HCT116 (cell line): ENCODE data around the gene SRSF11. TPM values are rescaled to one million over a fixed set of nuclear protein-coding genes. Genes with fewer than 3 reads are reported as not detected.

Source experiments
- ATAC-seq: fragments of 200-7000 bp; cut with Tn5 transposase; 2 replicates; pipeline ENCODE4 v1.9.1; 2020; ENCODE audit warnings: mild to moderate bottlenecking, moderate library complexity
- BruUV-seq: library from RNA; stranded (reverse); fragments of 400-500 nt; replicated peaks from 2 replicates; lab custom pipeline; 2021; lab: Mats Ljungman, UMichigan
- CTCF ChIA-PET: fragments of 300-600 bp; sonication (Branson Sonifier 250); formaldehyde crosslinking; loops from one replicate; lab custom pipeline; 2021; ENCODE audit warnings: antibody characterized with exemption; lab: Charles Lee
- POLR2A ChIA-PET: fragments of 300-600, 350-600 bp; sonication (Branson Sonifier 250); formaldehyde crosslinking; loops from one replicate; lab custom pipeline; 2021; ENCODE audit warnings: antibody characterized with exemption; lab: Charles Lee
- RAD21 ChIA-PET, 2 experiments: fragments of 300-600 bp; sonication (Branson Sonifier 250); formaldehyde crosslinking; loops; one replicate each; lab custom pipeline; 2023; ENCODE audit warnings: low total read pairs in 2 of 2; ENCODE audit not compliant: uncharacterized antibody in 2 of 2, unreplicated experiment in 2 of 2, low non-redundant PET in 1 of 2; lab: Charles Lee
- DNase-seq: peaks from one replicate; pipeline ENCODE4 v3.0.0-alpha.2; 2010; ENCODE audit warnings: low read depth, low spot score
- H2AFZ ChIP-seq: fragments of 200-600 bp; shearing (Covaris generic), sonication (generic); 2 replicates; pipeline ENCODE4 v1.6.1; 2017; ENCODE audit warnings: low read depth, mixed run types, mixed read lengths, antibody characterized with exemption, low read length; ENCODE audit not compliant: poor library complexity, severe bottlenecking
- H3K27ac ChIP-seq: 2 replicates; pipeline ENCODE4 v1.5.1; 2012; ENCODE audit warnings: low read depth, low read length
- H3K27me3 ChIP-seq: fragments of 200-600 bp; sonication (generic); 2 replicates; pipeline ENCODE4 v1.6.1; 2016; ENCODE audit warnings: mixed run types, low read length, mixed read lengths; ENCODE audit not compliant: insufficient read depth
- H3K36me3 ChIP-seq, 2 experiments: fragments of 200-500 bp in 1 of 2; fragments of 200-600 bp in 1 of 2; sonication (Bioruptor generic) in 1 of 2; sonication (generic) in 1 of 2; 2 replicates each; pipeline versions ENCODE4 v1.5.1 to v1.6.1; 2014 to 2016; ENCODE audit warnings: low read length in 2 of 2, inconsistent platforms in 1 of 2, mixed read lengths in 1 of 2, mixed run types in 1 of 2; ENCODE audit not compliant: insufficient read depth in 2 of 2, control insufficient read depth in 1 of 2
- H3K4me1 ChIP-seq, 2 experiments: fragments of 200-600 bp in 1 of 2; sonication (generic) in 1 of 2; 2 replicates each; pipeline versions ENCODE4 v1.5.1 to v1.6.1; 2012 to 2017; ENCODE audit warnings: low read length in 2 of 2, inconsistent platforms in 1 of 2, mild to moderate bottlenecking in 1 of 2, mixed read lengths in 1 of 2, mixed run types in 1 of 2, moderate library complexity in 1 of 2; ENCODE audit not compliant: insufficient read depth in 2 of 2, control insufficient read depth in 1 of 2
- H3K4me2 ChIP-seq: fragments of 200-600 bp; sonication (generic); 2 replicates; pipeline ENCODE4 v1.6.1; 2017; ENCODE audit warnings: mixed run types, low read length, mixed read lengths
- H3K4me3 ChIP-seq, 2 experiments: fragments of 200-600 bp in 1 of 2; sonication (generic) in 1 of 2; replicated peaks in 1 of 2; 2 replicates each; pipeline ENCODE4 v1.5.1; 2011 to 2016; ENCODE audit warnings: low read length in 2 of 2, control low read depth in 1 of 2, low read depth in 1 of 2, mild to moderate bottlenecking in 1 of 2, mixed read lengths in 1 of 2, mixed run types in 1 of 2
- H3K79me2 ChIP-seq: fragments of 200-600 bp; sonication (generic); 2 replicates; pipeline ENCODE4 v1.6.1; 2017; ENCODE audit warnings: mild to moderate bottlenecking, mixed run types, low read length, moderate library complexity, mixed read lengths; ENCODE audit not compliant: insufficient read depth
- H3K9ac ChIP-seq: fragments of 200-600 bp; sonication (generic); 2 replicates; pipeline ENCODE4 v1.6.1; 2016; ENCODE audit warnings: low read length, mixed read lengths
- H3K9me2 ChIP-seq: fragments of 200-600 bp; sonication (generic), shearing (Covaris generic); 2 replicates; pipeline ENCODE4 v1.6.1; 2017; ENCODE audit warnings: mixed run types, mild to moderate bottlenecking, moderate library complexity; ENCODE audit not compliant: insufficient read depth
- H3K9me3 ChIP-seq, 2 experiments: fragments of 200-500 bp in 1 of 2; fragments of 200-600 bp in 1 of 2; sonication (Bioruptor generic) in 1 of 2; sonication (generic) in 1 of 2; 2 replicates each; pipeline ENCODE4 v1.6.1; 2014 to 2017; ENCODE audit warnings: low read length in 2 of 2, mixed read lengths in 2 of 2, inconsistent platforms in 1 of 2, low read depth in 1 of 2, mild to moderate bottlenecking in 1 of 2, mixed run types in 1 of 2, moderate library complexity in 1 of 2; ENCODE audit not compliant: control insufficient read depth in 1 of 2, insufficient read depth in 1 of 2
- H4K20me1 ChIP-seq: fragments of 200-600 bp; sonication (generic), shearing (Covaris generic); 2 replicates; pipeline ENCODE4 v1.6.1; 2017; ENCODE audit warnings: mixed run types, mild to moderate bottlenecking, moderate library complexity; ENCODE audit not compliant: insufficient read depth
- CBX3 ChIP-seq: IDR thresholded peaks from 2 replicates; pipeline ENCODE4 v1.6.1; 2012; ENCODE audit warnings: low read depth
- CEBPB ChIP-seq: IDR thresholded peaks from 2 replicates; pipeline ENCODE4 v1.6.1; 2012; ENCODE audit warnings: low read depth
- EGR1 ChIP-seq: IDR thresholded peaks from 2 replicates; pipeline ENCODE4 v1.6.1; 2012; ENCODE audit warnings: low read depth
- ELF1 ChIP-seq: IDR thresholded peaks from 2 replicates; pipeline ENCODE4 v1.6.1; 2012; ENCODE audit warnings: low read depth, borderline replicate concordance
- EZH2 ChIP-seq: fragments of 200-600 bp; sonication (generic); IDR thresholded peaks from 2 replicates; pipeline ENCODE4 v1.6.1; 2017; ENCODE audit warnings: antibody characterized with exemption, mixed run types
- EZH2phosphoT487 ChIP-seq: fragments of 200-600 bp; IDR thresholded peaks from 2 replicates; pipeline ENCODE4 v1.6.1; 2018; ENCODE audit warnings: antibody characterized with exemption, borderline replicate concordance
- FOSL1 ChIP-seq: IDR thresholded peaks from 2 replicates; pipeline ENCODE4 v1.6.1; 2012; ENCODE audit warnings: low read depth
- JUND ChIP-seq: IDR thresholded peaks from 2 replicates; pipeline ENCODE4 v1.6.1; 2012
- RAD21 ChIP-seq: IDR thresholded peaks from 2 replicates; pipeline ENCODE4 v1.6.1; 2012; ENCODE audit warnings: low read depth, mild to moderate bottlenecking
- SIN3A ChIP-seq: IDR thresholded peaks from 2 replicates; pipeline ENCODE4 v1.6.1; 2012; ENCODE audit warnings: low read depth
- SP1 ChIP-seq: IDR thresholded peaks from 2 replicates; pipeline ENCODE4 v1.6.1; 2012; ENCODE audit warnings: low read depth
- TCF7L2 ChIP-seq: IDR thresholded peaks from 2 replicates; pipeline ENCODE4 v1.7.0; 2011; ENCODE audit warnings: borderline replicate concordance, inconsistent platforms; ENCODE audit not compliant: insufficient read depth, insufficient read length; ENCODE audit errors: extremely low read depth
- YY1 ChIP-seq: IDR thresholded peaks from 2 replicates; pipeline ENCODE4 v1.6.1; 2011; ENCODE audit warnings: low read length, low read depth, moderate library complexity, mild to moderate bottlenecking; ENCODE audit not compliant: insufficient replicate concordance; ENCODE audit errors: extremely low read depth
- ZFX ChIP-seq: fragments of 450-650 bp; IDR thresholded peaks from 2 replicates; pipeline ENCODE4 v1.6.1; 2017
- ZNF274 ChIP-seq: fragments of 200-500 bp; sonication (Bioruptor generic); IDR thresholded peaks from 2 replicates; pipeline ENCODE4 v1.6.1; 2014; ENCODE audit warnings: mild to moderate bottlenecking, low read depth, low read length, inconsistent platforms
- intact Hi-C: fragments of 100-400 bp; cut with micrococcal nuclease; formaldehyde crosslinking; loops from 2 replicates; pipeline ENCODE4 v1.10.0; 2022
- total RNA-seq: library from RNA; stranded (reverse); gene quantifications from one replicate; pipeline ENCODE4 v1.2.1, GENCODE V29; 2021; ENCODE audit not compliant: unreplicated experiment
- TF ChIP-seq, protein P1 (sequence below), 3 experiments: fragments of 200-600 bp in 1 of 3; sonication (generic) in 1 of 3; IDR thresholded peaks in 2 of 3; conservative IDR thresholded peaks in 1 of 3; 2 replicates each; pipeline ENCODE4 v1.5.1; 2012 to 2017; ENCODE audit warnings: low read depth in 2 of 3, low read length in 2 of 3, antibody characterized with exemption in 1 of 3, borderline replicate concordance in 1 of 3, control low read depth in 1 of 3, mild to moderate bottlenecking in 1 of 3, mixed read lengths in 1 of 3, mixed run types in 1 of 3, moderate library complexity in 1 of 3; ENCODE audit not compliant: insufficient read depth in 1 of 3
- TF ChIP-seq, protein P2 (sequence below): IDR thresholded peaks from 2 replicates; pipeline ENCODE4 v1.6.1; 2012
- TF ChIP-seq, protein P3 (sequence below): IDR thresholded peaks from 2 replicates; pipeline ENCODE4 v1.6.1; 2012; ENCODE audit warnings: low read depth
- TF ChIP-seq, protein P4 (sequence below): IDR thresholded peaks from 2 replicates; pipeline ENCODE4 v1.6.1; 2012
- TF ChIP-seq, protein P5 (sequence below): IDR thresholded peaks from 2 replicates; pipeline ENCODE4 v1.6.1; 2011; ENCODE audit warnings: mild to moderate bottlenecking, low read length, moderate library complexity; ENCODE audit not compliant: insufficient replicate concordance; ENCODE audit errors: extremely low read depth

SRSF11 gene
- total RNA-seq, 1 experiment from 2014 or later: 166 TPM

DNA sequence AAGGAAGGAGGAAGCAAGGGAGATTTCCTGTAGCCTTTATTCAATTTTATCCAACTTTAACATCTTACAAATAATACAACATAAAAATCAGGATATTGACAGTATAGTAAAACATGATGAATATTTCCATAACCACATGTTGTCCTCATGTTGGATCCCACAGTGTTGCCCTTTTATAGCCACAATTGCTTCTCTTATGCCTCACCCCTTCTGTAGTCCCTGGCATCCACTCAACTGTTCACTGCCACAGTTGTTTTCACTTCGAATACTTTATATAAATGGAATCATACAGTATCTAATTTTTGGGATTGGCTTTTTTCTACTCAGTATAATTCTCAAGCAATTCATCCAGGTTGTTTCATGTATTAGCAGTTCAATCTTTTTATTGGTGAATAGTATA lies 44.8 kb downstream of the SRSF11 start:
- H3K36me3 ChIP-seq: peaks cover 2 to 8% of the 10 kb centered on the region in 2 experiments; a peak in 2 of 4 replicates
- no peak overlapping the region for H3K4me2 ChIP-seq
- H3K4me3 ChIP-seq: no peak overlapping the region
- BruUV-seq: no TSS peak
- no peak overlapping the region for H3K27ac ChIP-seq
- H2AFZ ChIP-seq: no peak overlapping the region
- CTCF ChIA-PET: no interaction called here
- no peaks in the 10 kb centered on the region for H3K79me2 ChIP-seq
- TF ChIP-seq CBX3: no peak
- TF ChIP-seq EZH2: no peak
- TF ChIP-seq JUND: no peak
- TF ChIP-seq, protein P1, sequence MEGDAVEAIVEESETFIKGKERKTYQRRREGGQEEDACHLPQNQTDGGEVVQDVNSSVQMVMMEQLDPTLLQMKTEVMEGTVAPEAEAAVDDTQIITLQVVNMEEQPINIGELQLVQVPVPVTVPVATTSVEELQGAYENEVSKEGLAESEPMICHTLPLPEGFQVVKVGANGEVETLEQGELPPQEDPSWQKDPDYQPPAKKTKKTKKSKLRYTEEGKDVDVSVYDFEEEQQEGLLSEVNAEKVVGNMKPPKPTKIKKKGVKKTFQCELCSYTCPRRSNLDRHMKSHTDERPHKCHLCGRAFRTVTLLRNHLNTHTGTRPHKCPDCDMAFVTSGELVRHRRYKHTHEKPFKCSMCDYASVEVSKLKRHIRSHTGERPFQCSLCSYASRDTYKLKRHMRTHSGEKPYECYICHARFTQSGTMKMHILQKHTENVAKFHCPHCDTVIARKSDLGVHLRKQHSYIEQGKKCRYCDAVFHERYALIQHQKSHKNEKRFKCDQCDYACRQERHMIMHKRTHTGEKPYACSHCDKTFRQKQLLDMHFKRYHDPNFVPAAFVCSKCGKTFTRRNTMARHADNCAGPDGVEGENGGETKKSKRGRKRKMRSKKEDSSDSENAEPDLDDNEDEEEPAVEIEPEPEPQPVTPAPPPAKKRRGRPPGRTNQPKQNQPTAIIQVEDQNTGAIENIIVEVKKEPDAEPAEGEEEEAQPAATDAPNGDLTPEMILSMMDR (IDR thresholded peaks at IDR 0.05 in 2 of 3, conservative IDR thresholded peaks at IDR 0.05 in 1 of 3; ENCODE audit: borderline replicate concordance in 1 of 3, insufficient read depth in 1 of 3, low read depth in 2 of 3, low read length in 2 of 3): no peak
- TF ChIP-seq, protein P2, sequence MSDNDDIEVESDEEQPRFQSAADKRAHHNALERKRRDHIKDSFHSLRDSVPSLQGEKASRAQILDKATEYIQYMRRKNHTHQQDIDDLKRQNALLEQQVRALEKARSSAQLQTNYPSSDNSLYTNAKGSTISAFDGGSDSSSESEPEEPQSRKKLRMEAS: no peak
- TF ChIP-seq EZH2phosphoT487: no peak
- no peak for TF ChIP-seq FOSL1
- TF ChIP-seq ELF1: no peak
- no peak for TF ChIP-seq YY1
- TF ChIP-seq, protein P3, sequence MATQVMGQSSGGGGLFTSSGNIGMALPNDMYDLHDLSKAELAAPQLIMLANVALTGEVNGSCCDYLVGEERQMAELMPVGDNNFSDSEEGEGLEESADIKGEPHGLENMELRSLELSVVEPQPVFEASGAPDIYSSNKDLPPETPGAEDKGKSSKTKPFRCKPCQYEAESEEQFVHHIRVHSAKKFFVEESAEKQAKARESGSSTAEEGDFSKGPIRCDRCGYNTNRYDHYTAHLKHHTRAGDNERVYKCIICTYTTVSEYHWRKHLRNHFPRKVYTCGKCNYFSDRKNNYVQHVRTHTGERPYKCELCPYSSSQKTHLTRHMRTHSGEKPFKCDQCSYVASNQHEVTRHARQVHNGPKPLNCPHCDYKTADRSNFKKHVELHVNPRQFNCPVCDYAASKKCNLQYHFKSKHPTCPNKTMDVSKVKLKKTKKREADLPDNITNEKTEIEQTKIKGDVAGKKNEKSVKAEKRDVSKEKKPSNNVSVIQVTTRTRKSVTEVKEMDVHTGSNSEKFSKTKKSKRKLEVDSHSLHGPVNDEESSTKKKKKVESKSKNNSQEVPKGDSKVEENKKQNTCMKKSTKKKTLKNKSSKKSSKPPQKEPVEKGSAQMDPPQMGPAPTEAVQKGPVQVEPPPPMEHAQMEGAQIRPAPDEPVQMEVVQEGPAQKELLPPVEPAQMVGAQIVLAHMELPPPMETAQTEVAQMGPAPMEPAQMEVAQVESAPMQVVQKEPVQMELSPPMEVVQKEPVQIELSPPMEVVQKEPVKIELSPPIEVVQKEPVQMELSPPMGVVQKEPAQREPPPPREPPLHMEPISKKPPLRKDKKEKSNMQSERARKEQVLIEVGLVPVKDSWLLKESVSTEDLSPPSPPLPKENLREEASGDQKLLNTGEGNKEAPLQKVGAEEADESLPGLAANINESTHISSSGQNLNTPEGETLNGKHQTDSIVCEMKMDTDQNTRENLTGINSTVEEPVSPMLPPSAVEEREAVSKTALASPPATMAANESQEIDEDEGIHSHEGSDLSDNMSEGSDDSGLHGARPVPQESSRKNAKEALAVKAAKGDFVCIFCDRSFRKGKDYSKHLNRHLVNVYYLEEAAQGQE: no peak
- TF ChIP-seq RAD21: no peak
- no peak for TF ChIP-seq EGR1
- no peak for TF ChIP-seq TCF7L2
- no peak for TF ChIP-seq CEBPB
- TF ChIP-seq, protein P4, sequence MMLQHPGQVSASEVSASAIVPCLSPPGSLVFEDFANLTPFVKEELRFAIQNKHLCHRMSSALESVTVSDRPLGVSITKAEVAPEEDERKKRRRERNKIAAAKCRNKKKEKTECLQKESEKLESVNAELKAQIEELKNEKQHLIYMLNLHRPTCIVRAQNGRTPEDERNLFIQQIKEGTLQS: no peak
- TF ChIP-seq, protein P5, sequence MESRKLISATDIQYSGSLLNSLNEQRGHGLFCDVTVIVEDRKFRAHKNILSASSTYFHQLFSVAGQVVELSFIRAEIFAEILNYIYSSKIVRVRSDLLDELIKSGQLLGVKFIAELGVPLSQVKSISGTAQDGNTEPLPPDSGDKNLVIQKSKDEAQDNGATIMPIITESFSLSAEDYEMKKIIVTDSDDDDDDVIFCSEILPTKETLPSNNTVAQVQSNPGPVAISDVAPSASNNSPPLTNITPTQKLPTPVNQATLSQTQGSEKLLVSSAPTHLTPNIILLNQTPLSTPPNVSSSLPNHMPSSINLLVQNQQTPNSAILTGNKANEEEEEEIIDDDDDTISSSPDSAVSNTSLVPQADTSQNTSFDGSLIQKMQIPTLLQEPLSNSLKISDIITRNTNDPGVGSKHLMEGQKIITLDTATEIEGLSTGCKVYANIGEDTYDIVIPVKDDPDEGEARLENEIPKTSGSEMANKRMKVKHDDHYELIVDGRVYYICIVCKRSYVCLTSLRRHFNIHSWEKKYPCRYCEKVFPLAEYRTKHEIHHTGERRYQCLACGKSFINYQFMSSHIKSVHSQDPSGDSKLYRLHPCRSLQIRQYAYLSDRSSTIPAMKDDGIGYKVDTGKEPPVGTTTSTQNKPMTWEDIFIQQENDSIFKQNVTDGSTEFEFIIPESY: no peak
- TF ChIP-seq SP1: no peak
- no peak for TF ChIP-seq ZNF274
- TF ChIP-seq SIN3A: no peak
- TF ChIP-seq ZFX: no peak
- TF ChIP-seq, all 23 proteins: peak for 0
- H3K9ac ChIP-seq: no peak overlapping the region
- ATAC-seq: no peak
- ChIA-PET POLR2A (no interaction called here), RAD21 (no interaction called here)
- no peaks in the 10 kb centered on the region for H3K9me2 ChIP-seq
- no peak for DNase-seq
- H3K27me3 ChIP-seq: no peaks in the 10 kb centered on the region
- peaks cover 3% of the 10 kb centered on the region for H4K20me1 ChIP-seq
- intact Hi-C loops: no loop called here
- no peaks in the 10 kb centered on the region for H3K9me3 ChIP-seq
- H3K4me1 ChIP-seq: no peaks in the 10 kb centered on the region
